ENCODE measurements around the gene TNFSF15. TPM values are rescaled to one million over a fixed set of nuclear protein-coding genes. Genes with fewer than 3 reads are reported as not detected.
A peak's percentile ranks its signal among the peaks of the same experiment; 100 is the strongest.

The TNFSF15 gene
- total RNA-seq: under 0.01 TPM in 1 of 2 replicates, not detected in the other

GRCh38 chr9:114805670-114806525 is at the start of gene TNFSF15:
Gene TNFSF15 (minus strand): TSS chr9:114806039. CDS start chr9:114806012, 27 bp downstream.
- Histone ChIP-seq H3K27me3 (ENCODE audit: control insufficient read depth, insufficient read depth, low read length) (no peaks in the 10 kb centered on the region), H3K4me3 (ENCODE audit: low read depth, low read length) (peak within 1 kb of the TSS; percentile 5), H3K36me3 (ENCODE audit: control insufficient read depth, insufficient read depth, low read length) (no peaks in the 10 kb centered on the region)
- FAIRE-seq (no peak), DNase-seq (ENCODE audit: low read depth) (peak; percentile 85)
- no peak for TF ChIP-seq CTCF (IDR thresholded peaks at IDR 0.05; ENCODE audit: insufficient read depth, low read length, severe bottlenecking)

- TF ChIP-seq CTCF (IDR thresholded peaks at IDR 0.05; ENCODE audit: insufficient read depth, low read length, severe bottlenecking): no peak
- peaks cover 6% of the 10 kb centered on the region for H3K27me3 ChIP-seq (ENCODE audit: control insufficient read depth, insufficient read depth, low read length)
- FAIRE-seq: no peak
- H3K4me3 ChIP-seq (ENCODE audit: low read depth, low read length): no peak overlapping the region
- DNase-seq (ENCODE audit: low read depth): peak; percentile 12
- no peaks in the 10 kb centered on the region for H3K36me3 ChIP-seq (ENCODE audit: control insufficient read depth, insufficient read depth, low read length)
These were observed 49.6 kb upstream of the TNFSF15 start for GRCh38 chr9:114855488-114855887.

- no peak for DNase-seq (ENCODE audit: low read depth)
- peaks cover 6% of the 10 kb centered on the region for H3K27me3 ChIP-seq (ENCODE audit: control insufficient read depth, insufficient read depth, low read length)
- TF ChIP-seq CTCF (IDR thresholded peaks at IDR 0.05; ENCODE audit: insufficient read depth, low read length, severe bottlenecking): no peak
- H3K36me3 ChIP-seq (ENCODE audit: control insufficient read depth, insufficient read depth, low read length): no peaks in the 10 kb centered on the region
- FAIRE-seq: no peak
- H3K4me3 ChIP-seq (ENCODE audit: low read depth, low read length): no peak overlapping the region
These were observed 49.0 kb upstream of the TNFSF15 start for GRCh38 chr9:114854736-114855355.

- no peak for DNase-seq (ENCODE audit: low read depth)
- no peak for FAIRE-seq
- TF ChIP-seq CTCF (IDR thresholded peaks at IDR 0.05; ENCODE audit: insufficient read depth, low read length, severe bottlenecking): no peak
These were observed 47.4 kb upstream of the TNFSF15 start for GRCh38 chr9:114853071-114853855.

GRCh38 chr9:114852050-114852594 is 46.3 kb upstream of the TNFSF15 start:
- Histone ChIP-seq H3K4me3 (ENCODE audit: low read depth, low read length) (no peak overlapping the region), H3K36me3 (ENCODE audit: control insufficient read depth, insufficient read depth, low read length) (no peaks in the 10 kb centered on the region), H3K27me3 (ENCODE audit: control insufficient read depth, insufficient read depth, low read length) (peaks cover 2% of the 10 kb centered on the region)
- DNase-seq (ENCODE audit: low read depth) (peak; percentile 33), FAIRE-seq (no peak)
- no peak for TF ChIP-seq CTCF (IDR thresholded peaks at IDR 0.05; ENCODE audit: insufficient read depth, low read length, severe bottlenecking)

More at GRCh38 chr9:114853071-114853855, 47.4 kb upstream of the TNFSF15 start:
- H3K36me3 ChIP-seq (ENCODE audit: control insufficient read depth, insufficient read depth, low read length): no peaks in the 10 kb centered on the region
- H3K4me3 ChIP-seq (ENCODE audit: low read depth, low read length): no peak overlapping the region
- peaks cover 3% of the 10 kb centered on the region for H3K27me3 ChIP-seq (ENCODE audit: control insufficient read depth, insufficient read depth, low read length)
